ENCODE results near the gene CAND2. TPM values are rescaled to one million over a fixed set of nuclear protein-coding genes. Genes with fewer than 3 reads are reported as not detected.
"Not testable (repeated sequence)": the region's sequence is repeated elsewhere in the genome, so short reads cannot be mapped to it uniquely, and the experiment has no call there.

CAND2 gene
- polyA plus RNA-seq, 3 donors: 7.3 to 10.4 (median 9.3) TPM

DNA sequence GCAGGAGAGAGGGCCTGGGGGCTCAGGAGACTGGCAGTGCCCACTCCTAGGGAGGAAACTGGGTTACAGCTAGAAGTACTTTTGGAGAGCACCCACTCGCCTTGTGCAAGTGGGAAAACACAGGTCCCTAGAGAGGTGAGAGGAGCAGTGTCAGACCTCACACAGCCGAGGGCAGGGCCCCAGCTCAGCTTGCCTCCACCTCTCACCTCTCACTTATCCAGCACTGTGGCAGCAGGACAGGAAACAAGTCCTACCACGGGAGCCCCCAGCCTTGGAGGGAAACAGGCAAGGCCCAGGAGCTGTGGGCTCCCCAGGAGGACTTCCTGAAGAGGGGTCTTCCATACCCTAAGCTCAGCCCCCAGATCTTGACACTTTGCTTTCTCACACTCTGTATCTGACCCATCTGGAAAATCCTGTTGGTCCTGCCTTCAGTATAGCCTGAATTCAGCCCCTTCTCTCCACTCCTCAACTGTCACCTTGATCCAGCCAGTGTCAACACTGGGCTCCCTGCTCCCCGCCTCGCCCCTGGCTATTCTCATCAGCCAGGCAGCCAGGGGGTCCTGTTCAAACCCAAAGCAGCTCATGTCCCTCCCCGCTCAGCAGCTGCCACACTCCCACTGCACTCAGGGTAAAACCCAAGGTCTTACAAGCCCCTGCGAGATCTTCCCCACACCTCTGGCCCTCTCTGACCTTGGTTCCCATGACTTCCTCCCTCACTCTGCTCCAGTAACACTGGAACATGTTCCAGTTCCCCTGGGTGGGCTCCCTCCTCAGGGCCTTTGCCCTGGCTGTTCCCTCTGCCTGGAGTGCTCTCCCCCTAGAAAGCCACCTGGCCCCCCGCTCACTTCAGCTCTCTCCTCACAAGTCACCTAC, 36.6 kb upstream of the CAND2 start:
- no peak for DNase-seq (ENCODE audit: extremely low read depth in 1 of 11, low read depth in 9 of 11, low spot score in 4 of 11)

GRCh38 chr3:12764171-12764776, 32.2 kb upstream of the CAND2 start:
- DNase-seq (ENCODE audit: extremely low read depth in 1 of 11, low read depth in 9 of 11, low spot score in 4 of 11): no peak

GRCh38 chr3:12766541-12766940, 29.9 kb upstream of the CAND2 start:
- no peak for DNase-seq (ENCODE audit: extremely low read depth in 1 of 11, low read depth in 9 of 11, low spot score in 4 of 11)

- DNase-seq (ENCODE audit: extremely low read depth in 1 of 11, low read depth in 9 of 11, low spot score in 4 of 11): no peak
These were observed 27.6 kb upstream of the CAND2 start for GRCh38 chr3:12768579-12769527.

DNA sequence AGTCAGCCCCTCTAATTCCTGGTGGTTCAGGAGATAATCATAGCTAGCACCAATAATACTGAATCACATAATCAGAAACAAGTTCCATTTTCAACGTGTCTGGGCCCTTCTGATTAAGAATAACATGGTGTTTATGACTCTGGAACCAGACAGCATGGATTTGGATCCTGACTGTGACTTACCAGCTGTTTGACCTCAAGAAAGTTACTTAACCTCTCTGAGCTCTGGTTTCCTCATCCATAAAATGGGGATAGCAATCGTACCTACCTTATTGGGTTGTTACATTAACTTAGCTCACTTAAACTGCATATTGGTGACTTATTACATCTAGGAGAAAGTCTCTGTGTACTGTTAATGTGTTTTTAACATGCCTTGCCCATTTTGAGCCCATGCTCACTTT, 26.7 kb upstream of the CAND2 start:
- no peak for DNase-seq (ENCODE audit: extremely low read depth in 1 of 11, low read depth in 9 of 11, low spot score in 4 of 11)

GRCh38 chr3:12771236-12771635, 25.2 kb upstream of the CAND2 start:
- DNase-seq (ENCODE audit: extremely low read depth in 1 of 11, low read depth in 9 of 11, low spot score in 4 of 11): no peak

- DNase-seq (ENCODE audit: extremely low read depth in 1 of 11, low read depth in 9 of 11, low spot score in 4 of 11): no peak
These were observed 24.0 kb upstream of the CAND2 start for GRCh38 chr3:12772462-12772861.

DNA sequence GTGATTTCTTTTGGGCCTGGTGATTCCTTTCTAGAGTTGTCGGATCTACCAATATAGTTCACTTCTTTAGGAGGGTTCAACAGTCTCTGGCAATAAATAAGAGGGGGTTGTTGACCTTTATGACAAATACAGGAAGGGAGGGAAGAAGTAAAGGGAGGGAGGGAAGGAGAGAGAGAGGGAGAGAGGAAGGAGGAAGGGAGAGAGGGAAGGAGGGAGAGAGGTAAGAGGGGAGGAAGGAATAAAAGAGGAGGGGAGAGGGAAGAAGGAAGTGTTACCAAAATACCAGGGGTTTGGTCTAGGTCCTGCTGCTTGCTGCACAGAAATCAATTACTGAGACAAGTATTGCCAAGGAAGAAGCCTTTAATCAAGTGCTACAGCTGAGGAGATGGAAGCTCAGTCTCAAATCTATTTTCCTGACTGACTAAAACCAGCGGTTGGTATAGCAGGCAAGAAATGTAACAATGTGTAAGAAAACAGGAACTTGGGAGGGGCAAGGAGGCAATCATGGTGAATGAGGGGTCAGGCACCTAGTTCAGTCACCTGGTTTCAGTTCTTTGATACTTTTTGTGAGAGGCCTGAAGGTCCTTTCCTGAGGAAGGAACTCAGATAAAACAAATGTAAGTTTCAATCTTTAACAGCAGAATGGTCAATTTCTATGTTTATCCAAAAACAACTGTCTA, 23.3 kb upstream of the CAND2 start:
- DNase-seq (ENCODE audit: extremely low read depth in 1 of 11, low read depth in 9 of 11, low spot score in 4 of 11): no peak

DNA sequence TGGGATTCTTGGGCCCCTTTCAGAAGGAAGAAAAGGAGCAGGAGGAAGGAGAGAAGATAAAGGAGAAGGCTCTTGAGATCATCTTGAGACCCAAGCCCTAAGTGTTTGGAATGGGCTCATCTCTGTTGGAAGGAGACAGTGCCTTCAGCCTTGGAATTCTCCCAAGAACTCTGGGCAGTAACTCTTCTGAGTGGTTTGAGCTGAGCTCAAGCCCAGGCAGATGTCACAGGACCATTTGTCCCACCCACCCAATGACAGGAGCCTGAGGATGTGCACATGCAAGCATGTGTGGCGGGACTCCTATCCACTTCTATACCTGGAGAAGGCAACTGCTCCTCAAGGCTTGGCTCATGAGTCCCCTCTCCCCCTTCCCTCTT, 22.8 kb upstream of the CAND2 start:
- DNase-seq (ENCODE audit: extremely low read depth in 1 of 11, low read depth in 9 of 11, low spot score in 4 of 11): no peak

GRCh38 chr3:12774619-12775018, 21.9 kb upstream of the CAND2 start:
- no peak for DNase-seq (ENCODE audit: extremely low read depth in 1 of 11, low read depth in 9 of 11, low spot score in 4 of 11)

DNA sequence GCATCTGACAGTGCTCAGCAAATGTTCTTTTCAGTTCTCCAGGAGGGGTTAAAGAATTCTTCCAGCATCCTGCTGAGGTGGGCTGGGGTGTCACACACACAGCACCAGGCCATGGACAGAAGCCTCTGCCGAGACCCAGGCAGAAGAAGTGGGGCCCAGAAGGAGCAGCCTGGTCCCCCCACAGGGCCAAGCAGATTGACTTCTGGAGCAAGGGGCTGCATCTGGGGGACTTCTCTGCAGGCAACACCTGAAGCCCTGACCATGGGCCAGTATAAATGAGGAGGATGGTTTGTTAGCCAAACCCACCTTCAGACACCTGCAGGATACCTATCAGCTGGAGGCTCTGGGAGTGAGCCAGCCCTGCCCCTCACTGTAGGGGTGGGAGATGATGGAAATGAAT, 21.3 kb upstream of the CAND2 start:
- DNase-seq (ENCODE audit: extremely low read depth in 1 of 11, low read depth in 9 of 11, low spot score in 4 of 11): no peak

- DNase-seq (ENCODE audit: extremely low read depth in 1 of 11, low read depth in 9 of 11, low spot score in 4 of 11): not testable (repeated sequence)
These were observed 20.5 kb upstream of the CAND2 start for GRCh38 chr3:12775970-12776369.

GRCh38 chr3:12777171-12777570, 19.3 kb upstream of the CAND2 start:
- no peak for DNase-seq (ENCODE audit: extremely low read depth in 1 of 11, low read depth in 9 of 11, low spot score in 4 of 11)

GRCh38 chr3:12780751-12781150, 15.7 kb upstream of the CAND2 start:
- no peak for DNase-seq (ENCODE audit: extremely low read depth in 1 of 11, low read depth in 9 of 11, low spot score in 4 of 11)

- no peak for DNase-seq (ENCODE audit: extremely low read depth in 1 of 11, low read depth in 9 of 11, low spot score in 4 of 11)
These were observed 14.2 kb upstream of the CAND2 start for GRCh38 chr3:12782172-12782815.

DNA sequence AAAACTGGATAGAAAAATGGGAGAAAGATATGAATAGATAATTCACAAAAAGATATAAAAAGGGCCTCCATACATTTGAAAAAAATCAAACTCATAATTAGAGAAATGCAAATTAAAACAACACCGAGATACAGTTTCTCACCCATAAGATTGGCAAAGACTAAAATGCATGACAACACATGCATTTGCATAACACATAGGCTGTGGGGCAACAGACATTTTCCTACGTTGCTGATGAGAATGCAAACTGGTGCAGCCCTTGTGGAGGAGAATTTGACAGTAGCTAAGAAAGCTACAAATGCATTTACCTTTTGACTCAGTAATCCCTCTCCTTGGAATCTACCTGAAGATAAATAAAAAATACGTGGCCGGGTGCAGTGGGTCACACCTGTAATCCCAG, 11.4 kb upstream of the CAND2 start:
- DNase-seq (ENCODE audit: extremely low read depth in 1 of 11, low read depth in 9 of 11, low spot score in 4 of 11): no peak

- not testable (repeated sequence) for DNase-seq (ENCODE audit: extremely low read depth in 1 of 11, low read depth in 9 of 11, low spot score in 4 of 11)
These were observed 9.1 kb upstream of the CAND2 start for GRCh38 chr3:12787346-12787745.

DNA sequence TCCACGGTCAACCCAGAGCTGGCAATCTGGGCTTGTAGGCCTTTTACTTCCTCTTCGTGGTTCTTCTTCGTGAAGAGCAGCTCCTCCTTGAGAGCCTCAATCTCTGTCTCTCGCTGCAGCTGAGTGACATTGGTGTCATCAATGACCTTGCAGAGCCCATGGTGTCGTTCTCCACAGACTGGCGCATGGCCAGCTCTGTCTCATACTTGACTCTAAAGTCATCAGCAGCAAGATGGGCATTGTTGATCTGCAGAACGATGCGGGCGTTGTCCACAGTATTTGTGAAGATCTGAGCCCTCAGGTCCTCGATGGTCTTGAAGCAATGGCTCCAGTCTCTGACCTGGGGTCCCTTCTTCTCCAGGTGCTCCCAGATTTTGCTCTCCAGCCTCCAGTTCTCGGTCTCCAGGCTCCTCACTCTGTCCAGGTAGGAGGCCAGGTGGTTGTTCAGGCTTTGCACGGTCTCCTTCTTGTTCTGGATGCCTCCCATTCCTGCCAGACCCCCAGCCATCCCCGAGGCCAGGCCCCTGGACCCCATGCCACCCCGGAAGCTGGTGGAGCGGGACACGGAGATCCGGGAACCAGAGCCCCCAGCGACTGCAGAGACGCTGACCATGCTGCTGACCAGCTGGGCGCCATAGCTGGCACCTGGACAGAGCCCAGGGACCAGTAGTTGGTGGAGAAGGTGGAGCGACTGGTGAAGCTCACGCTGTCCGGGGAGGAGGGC, 8.4 kb upstream of the CAND2 start:
- DNase-seq (ENCODE audit: extremely low read depth in 1 of 11, low read depth in 9 of 11, low spot score in 4 of 11): not testable (repeated sequence)
